ENCODE results near the gene NPHP4. TPM values are rescaled to one million over a fixed set of nuclear protein-coding genes. Genes with fewer than 3 reads are reported as not detected.

Gene NPHP4
- total and polyA plus RNA-seq, 10 of the 15 experiments (the other 5 are each of a cell fraction or from before 2014, with no cell fraction given), result 0.16 to 10.5 (median 3.1) TPM

GRCh38 chr1:5962265-5963105, 29.7 kb downstream of the NPHP4 start (continued):
- TF ChIP-seq ZNF687 (IDR thresholded peaks at IDR 0.05) (no peak), IRF5 (IDR thresholded peaks at IDR 0.05; ENCODE audit: borderline replicate concordance) (no peak), KAT2A (conservative IDR thresholded peaks at IDR 0.05; ENCODE audit: control insufficient read depth, low read depth, low read length) (no peak), RAD51 (IDR thresholded peaks at IDR 0.05) (no peak)

- FAIRE-seq, result no peak
- in situ Hi-C loops (cut with MboI), result no loop called here
Measured at GRCh38 chr1:5961601-5962000, 30.6 kb downstream of the NPHP4 start.

More at GRCh38 chr1:5961601-5962000, 30.6 kb downstream of the NPHP4 start:
- DNase-seq (ENCODE audit: low read depth, low spot score), result no peak
- RAD21 ChIA-PET (ENCODE audit: unreplicated experiment), result no interaction called here
- Histone ChIP-seq H3K79me2 (ENCODE audit: control insufficient read depth, insufficient read depth, low read length) (no peaks in the 10 kb centered on the region), H3K9ac (ENCODE audit: control insufficient read depth, insufficient read depth, low read length) (no peak overlapping the region), H3K27ac (ENCODE audit: control insufficient read depth, insufficient read depth) (no peak overlapping the region), H2AFZ (ENCODE audit: control insufficient read depth, low read depth, low read length) (no peak overlapping the region), H3K27me3 (replicated peaks in 1 of 2; ENCODE audit: control insufficient read depth in 2 of 2, insufficient read depth in 2 of 2, low read length in 1 of 2) (no peaks in the 10 kb centered on the region), H3K4me3 (no peak overlapping the region), H3K4me2 (ENCODE audit: control insufficient read depth, insufficient read depth) (no peak overlapping the region), H3K36me3 (ENCODE audit: control insufficient read depth in 2 of 2, insufficient read depth in 2 of 2, low read length in 1 of 2) (peaks cover 0 to 2% of the 10 kb centered on the region in 2 experiments; a peak in 3 of 4 replicates), H3K9me3 (replicated peaks; ENCODE audit: control insufficient read depth, insufficient read depth, low read length) (no peaks in the 10 kb centered on the region), H3K4me1 (ENCODE audit: control insufficient read depth, insufficient read depth, low read length) (no peaks in the 10 kb centered on the region), H4K20me1 (ENCODE audit: control insufficient read depth, insufficient read depth) (no peaks in the 10 kb centered on the region)
- SMC1A ChIA-PET (ENCODE audit: uncharacterized antibody, unreplicated experiment), result no interaction called here
- BruUV-seq (replicated peaks), result no TSS peak
- no peak for ATAC-seq
- CTCF ChIA-PET, result no interaction called here
- intact Hi-C loops (cut with micrococcal nuclease; ENCODE audit: unreplicated experiment), result no loop called here
- TF ChIP-seq SRF (IDR thresholded peaks at IDR 0.05; ENCODE audit: low read depth in 2 of 2, low read length in 2 of 2) (no peak), YBX1 (IDR thresholded peaks at IDR 0.05) (no peak), ESRRA (IDR thresholded peaks at IDR 0.05; ENCODE audit: low read length) (no peak), PKNOX1 (IDR thresholded peaks at IDR 0.05) (no peak), RB1 (IDR thresholded peaks at IDR 0.05; ENCODE audit: borderline replicate concordance) (no peak)
- POLR2A ChIA-PET, result no interaction called here
- WGBS (ENCODE audit: insufficient coverage, insufficient replicate concordance, low lambda C conversion rate, missing lambda C conversion rate), result 90% methylated on average over 11 of the region's 11 CpGs

All from GM12878 (cell line).